Measurements from ENCODE around the gene SUCLG2.

GRCh38 chr3:67689806-67690205 lies 35.4 kb upstream of the SUCLG2 start:
- TF ChIP-seq EZH2 (IDR thresholded peaks at IDR 0.05; ENCODE audit: low read length, unreplicated experiment) (no peak), CTCF (conservative IDR thresholded peaks at IDR 0.05; ENCODE audit: low read depth, low read length) (no peak)
